ENCODE data around the gene BRME1. TPM values are rescaled to one million over a fixed set of nuclear protein-coding genes. Genes with fewer than 3 reads are reported as not detected.
"Not testable (repeated sequence)": the region's sequence is repeated elsewhere in the genome, so short reads cannot be mapped to it uniquely, and the experiment has no call there.

Gene BRME1
- total RNA-seq, 1 donor from 2014 or later, result 2.9 TPM

DNA sequence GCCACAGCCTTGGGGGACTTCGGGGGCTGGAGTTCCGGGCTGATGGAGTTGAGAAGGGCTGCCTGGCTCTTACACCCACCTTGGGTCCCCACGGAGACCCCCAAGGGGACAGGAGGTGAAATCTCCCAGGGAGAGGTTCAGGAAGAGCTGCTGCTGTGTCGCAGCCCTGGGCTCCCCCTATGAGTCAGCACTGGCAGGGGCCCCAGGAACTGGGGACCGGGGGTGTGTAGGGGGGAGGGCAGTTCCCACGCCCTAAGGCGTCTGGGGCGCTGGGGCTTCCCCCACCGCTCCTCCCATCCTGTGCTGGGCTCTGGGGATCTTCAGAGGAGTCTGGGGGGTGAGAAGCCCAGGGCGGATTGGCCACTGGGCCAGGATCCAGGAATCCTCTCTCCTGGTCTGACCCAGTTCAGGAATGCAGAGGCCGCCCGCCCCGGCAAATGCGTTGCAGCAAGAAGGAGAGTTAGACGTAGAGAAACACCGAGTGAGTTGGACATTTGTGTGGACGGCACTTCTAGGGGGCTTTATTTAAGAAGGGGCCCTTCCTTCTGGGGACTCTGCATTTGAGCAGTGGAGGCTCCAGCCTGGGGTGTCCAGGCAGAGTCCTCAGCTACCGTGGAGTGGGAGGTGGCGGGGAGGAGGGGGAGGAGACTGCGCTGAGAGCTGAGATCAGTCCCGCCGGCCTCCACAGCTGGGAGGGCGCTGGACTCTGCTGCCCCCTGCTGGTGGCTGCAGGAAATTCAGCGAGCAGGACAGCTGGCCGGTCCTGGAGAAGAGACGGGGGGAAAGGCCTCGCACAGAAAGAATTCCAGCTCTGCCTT lies 44.0 kb downstream of the BRME1 start:
- H3K27ac Mint-ChIP-seq (ENCODE audit: unreplicated experiment), result peak overlapping the region; percentile 98
- DNase-seq (ENCODE audit: low spot score), result no peak
- H3K27me3 Mint-ChIP-seq (ENCODE audit: low read depth), result no peaks in the 10 kb centered on the region
- no peaks in the 10 kb centered on the region for H3K36me3 Mint-ChIP-seq (ENCODE audit: low read depth)
- peak; percentile 99 for TF ChIP-seq CTCF (IDR thresholded peaks at IDR 0.05)
- H3K9me3 Mint-ChIP-seq (ENCODE audit: low read depth), result no peaks in the 10 kb centered on the region
- H3K4me1 Mint-ChIP-seq (ENCODE audit: low read depth), result peaks cover 53% of the 10 kb centered on the region
- peak overlapping the region; percentile 72 for H3K4me3 Mint-ChIP-seq (ENCODE audit: unreplicated experiment)

DNA sequence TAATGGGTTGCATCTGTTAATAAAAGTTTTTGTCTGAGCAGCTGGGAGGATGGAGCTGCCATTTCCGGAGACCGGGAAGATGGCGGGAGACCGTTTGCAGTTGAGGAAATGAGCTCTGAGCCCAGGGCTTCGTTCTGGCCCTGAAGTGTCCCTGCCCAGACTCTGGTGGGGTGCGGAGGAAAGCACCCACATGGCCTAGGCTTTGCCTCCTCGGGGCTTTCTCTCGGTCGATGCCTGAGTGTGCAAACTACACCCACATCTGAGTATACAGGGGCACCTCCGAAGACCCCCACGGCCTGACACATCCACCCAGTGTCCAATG lies 44.6 kb downstream of the BRME1 start:
- no peaks in the 10 kb centered on the region for H3K36me3 Mint-ChIP-seq (ENCODE audit: low read depth)
- no peaks in the 10 kb centered on the region for H3K9me3 Mint-ChIP-seq (ENCODE audit: low read depth)
- no peak for TF ChIP-seq CTCF (IDR thresholded peaks at IDR 0.05)
- DNase-seq (ENCODE audit: low spot score), result no peak
- peaks cover 51% of the 10 kb centered on the region for H3K4me1 Mint-ChIP-seq (ENCODE audit: low read depth)
- H3K27ac Mint-ChIP-seq (ENCODE audit: unreplicated experiment), result peak overlapping the region; percentile 98
- no peaks in the 10 kb centered on the region for H3K27me3 Mint-ChIP-seq (ENCODE audit: low read depth)
- H3K4me3 Mint-ChIP-seq (ENCODE audit: unreplicated experiment), result peak overlapping the region; percentile 72

DNA sequence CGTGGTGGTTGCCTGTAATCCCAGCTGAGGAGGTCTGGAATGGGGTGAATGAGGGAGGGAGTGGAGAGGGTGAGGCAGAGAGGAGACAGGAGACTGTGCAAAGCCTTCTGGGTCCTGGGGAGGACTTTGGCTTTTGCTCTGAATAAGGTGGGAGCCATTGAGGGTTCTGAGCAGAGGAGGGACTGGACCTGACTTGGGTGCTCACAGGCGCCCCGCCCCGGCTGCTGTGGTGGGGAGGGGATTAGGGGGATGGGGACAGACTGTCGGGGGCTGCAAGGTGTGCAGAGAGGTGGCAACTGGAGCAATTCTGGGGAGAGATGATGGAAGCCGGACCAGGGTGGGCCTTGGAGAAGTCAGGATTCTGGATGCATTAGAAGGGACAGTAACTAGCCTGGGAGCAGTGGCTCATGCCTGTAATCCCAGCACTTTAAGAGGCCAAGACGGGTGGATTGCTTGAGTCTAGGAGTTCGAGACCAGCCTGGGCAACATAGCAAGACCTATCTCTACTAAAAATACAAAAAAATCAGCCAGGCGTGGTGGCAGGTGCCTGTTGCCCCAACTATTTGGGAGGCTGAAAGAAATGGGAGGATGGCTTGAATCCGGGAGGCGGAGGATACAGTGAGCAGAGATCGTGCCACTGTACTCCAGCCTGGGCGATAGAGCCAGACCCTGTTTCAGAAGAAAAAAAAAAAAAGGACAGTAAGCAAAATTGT lies 45.1 kb downstream of the BRME1 start:
- peak overlapping the region; percentile 98 for H3K27ac Mint-ChIP-seq (ENCODE audit: unreplicated experiment)
- TF ChIP-seq CTCF (IDR thresholded peaks at IDR 0.05), result no peak
- H3K36me3 Mint-ChIP-seq (ENCODE audit: low read depth), result no peaks in the 10 kb centered on the region
- DNase-seq (ENCODE audit: low spot score), result no peak
- H3K9me3 Mint-ChIP-seq (ENCODE audit: low read depth), result no peaks in the 10 kb centered on the region
- H3K4me3 Mint-ChIP-seq (ENCODE audit: unreplicated experiment), result peak overlapping the region; percentile 72
- peaks cover 48% of the 10 kb centered on the region for H3K4me1 Mint-ChIP-seq (ENCODE audit: low read depth)
- no peaks in the 10 kb centered on the region for H3K27me3 Mint-ChIP-seq (ENCODE audit: low read depth)

GRCh38 chr19:13859361-13859880 lies 46.5 kb downstream of the BRME1 start:
- H3K27me3 Mint-ChIP-seq (ENCODE audit: low read depth), result no peaks in the 10 kb centered on the region
- H3K4me3 Mint-ChIP-seq (ENCODE audit: unreplicated experiment), result no peak overlapping the region
- H3K36me3 Mint-ChIP-seq (ENCODE audit: low read depth), result no peaks in the 10 kb centered on the region
- peaks cover 51% of the 10 kb centered on the region for H3K4me1 Mint-ChIP-seq (ENCODE audit: low read depth)
- no peak for DNase-seq (ENCODE audit: low spot score)
- H3K9me3 Mint-ChIP-seq (ENCODE audit: low read depth), result no peaks in the 10 kb centered on the region
- H3K27ac Mint-ChIP-seq (ENCODE audit: unreplicated experiment), result peak overlapping the region; percentile 34
- peak; percentile 37 for TF ChIP-seq CTCF (IDR thresholded peaks at IDR 0.05)

DNA sequence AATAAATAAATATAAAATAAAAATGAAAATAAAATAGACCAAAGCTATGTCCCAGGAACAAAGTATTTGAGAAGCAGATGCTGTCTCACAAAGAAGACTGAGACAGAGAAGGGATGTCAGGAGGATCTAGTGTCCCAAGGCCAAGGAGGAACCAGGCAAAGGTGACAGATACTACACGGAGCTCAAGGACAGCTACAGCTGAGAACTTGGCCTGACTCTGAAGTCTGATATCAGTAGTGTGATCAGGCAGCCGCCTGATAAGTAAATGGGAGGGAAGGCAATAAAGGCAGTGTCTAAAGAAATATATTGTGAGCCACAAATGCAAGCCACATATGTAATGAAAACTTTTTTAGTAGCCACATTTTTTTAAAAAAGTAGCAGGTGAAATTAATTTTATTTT lies 49.4 kb downstream of the BRME1 start:
- no peaks in the 10 kb centered on the region for H3K27me3 Mint-ChIP-seq (ENCODE audit: low read depth)
- TF ChIP-seq CTCF (IDR thresholded peaks at IDR 0.05), result no peak
- H3K9me3 Mint-ChIP-seq (ENCODE audit: low read depth), result no peaks in the 10 kb centered on the region
- peaks cover 50% of the 10 kb centered on the region for H3K4me1 Mint-ChIP-seq (ENCODE audit: low read depth)
- H3K27ac Mint-ChIP-seq (ENCODE audit: unreplicated experiment), result no peak overlapping the region
- no peak for DNase-seq (ENCODE audit: low spot score)
- no peak overlapping the region for H3K4me3 Mint-ChIP-seq (ENCODE audit: unreplicated experiment)
- no peaks in the 10 kb centered on the region for H3K36me3 Mint-ChIP-seq (ENCODE audit: low read depth)

GRCh38 chr19:13852171-13852707 lies 53.7 kb downstream of the BRME1 start:
- Mint-ChIP-seq H3K4me1 (ENCODE audit: low read depth) (peaks cover 66% of the 10 kb centered on the region), H3K27ac (ENCODE audit: unreplicated experiment) (peak overlapping the region; percentile 100)
- H3K36me3 Mint-ChIP-seq (ENCODE audit: low read depth), result not testable (repeated sequence)

GRCh38 chr19:13851734-13852114 lies 54.2 kb downstream of the BRME1 start:
- Mint-ChIP-seq H3K4me1 (ENCODE audit: low read depth) (peaks cover 68% of the 10 kb centered on the region), H3K4me3 (ENCODE audit: unreplicated experiment) (peak overlapping the region; percentile 33), H3K27ac (ENCODE audit: unreplicated experiment) (peak overlapping the region; percentile 100)
- not testable (repeated sequence) for H3K9me3 Mint-ChIP-seq (ENCODE audit: low read depth); H3K27me3 Mint-ChIP-seq (ENCODE audit: low read depth); DNase-seq (ENCODE audit: low spot score); H3K36me3 Mint-ChIP-seq (ENCODE audit: low read depth)

More at GRCh38 chr19:13852171-13852707, 53.7 kb downstream of the BRME1 start:
- not testable (repeated sequence) for H3K9me3 Mint-ChIP-seq (ENCODE audit: low read depth); H3K27me3 Mint-ChIP-seq (ENCODE audit: low read depth); DNase-seq (ENCODE audit: low spot score); H3K4me3 Mint-ChIP-seq (ENCODE audit: unreplicated experiment)

Data from chondrocyte (in vitro differentiated cells).